GM21723 (cell line): Measurements from ENCODE around the gene DNMT3B.

ENCODE experiments used
- ATAC-seq: cut with Tn5 transposase; IDR thresholded peaks from one replicate; pipeline ENCODE4 v1.9.1; 2021; ENCODE audit warnings: mild to moderate bottlenecking, moderate library complexity; ENCODE audit not compliant: unreplicated experiment

The DNMT3B gene

DNA sequence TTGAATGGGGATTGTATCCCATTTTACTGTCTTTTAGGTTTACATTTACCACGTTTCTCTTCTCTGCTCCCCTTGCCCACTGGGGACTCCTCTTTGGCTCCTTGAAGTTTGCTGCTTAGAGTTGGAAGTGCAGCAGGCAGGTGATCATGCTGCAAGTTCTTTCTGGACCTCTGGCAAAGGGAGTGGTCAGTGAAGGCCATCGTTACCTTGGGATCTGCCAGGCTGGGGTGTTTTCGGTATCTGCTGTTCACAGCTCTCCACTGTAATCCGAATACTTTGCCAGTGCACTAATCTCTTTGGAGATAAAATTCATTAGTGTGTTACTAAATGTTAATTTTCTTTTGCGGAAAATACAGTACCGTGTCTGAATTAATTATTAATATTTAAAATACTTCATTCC, 87.4 kb downstream of the DNMT3B start:
- ATAC-seq: no peak

DNA sequence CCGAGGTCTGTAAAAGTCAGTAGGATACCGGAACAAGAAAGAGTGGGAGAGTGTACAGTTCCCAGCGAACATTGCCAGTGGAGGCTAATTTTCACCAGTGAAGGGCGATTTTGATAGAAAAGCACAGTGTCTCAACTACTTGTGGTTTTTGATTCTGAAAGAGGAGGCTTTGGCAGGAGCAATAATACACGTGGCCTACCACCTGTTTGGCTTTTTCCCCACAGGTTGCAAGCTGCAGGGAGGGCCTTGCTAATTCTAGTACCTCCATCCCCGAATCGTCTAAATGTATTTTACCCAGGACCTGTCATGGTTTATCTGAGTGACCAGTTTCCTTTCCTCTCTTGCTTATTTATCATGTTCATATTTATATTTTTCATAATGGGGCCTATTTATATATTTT, 93.2 kb downstream of the DNMT3B start:
- ATAC-seq: no peak

- no peak for ATAC-seq
These were observed 96.0 kb downstream of the DNMT3B start for GRCh38 chr20:32858189-32858588.
